Measurements from ENCODE around the gene INPP5A. TPM values are rescaled to one million over a fixed set of nuclear protein-coding genes. Genes with fewer than 3 reads are reported as not detected.

The INPP5A gene
- total and polyA plus RNA-seq, 2 experiments from 2014 or later: 41.2 to 53.6 TPM

DNA sequence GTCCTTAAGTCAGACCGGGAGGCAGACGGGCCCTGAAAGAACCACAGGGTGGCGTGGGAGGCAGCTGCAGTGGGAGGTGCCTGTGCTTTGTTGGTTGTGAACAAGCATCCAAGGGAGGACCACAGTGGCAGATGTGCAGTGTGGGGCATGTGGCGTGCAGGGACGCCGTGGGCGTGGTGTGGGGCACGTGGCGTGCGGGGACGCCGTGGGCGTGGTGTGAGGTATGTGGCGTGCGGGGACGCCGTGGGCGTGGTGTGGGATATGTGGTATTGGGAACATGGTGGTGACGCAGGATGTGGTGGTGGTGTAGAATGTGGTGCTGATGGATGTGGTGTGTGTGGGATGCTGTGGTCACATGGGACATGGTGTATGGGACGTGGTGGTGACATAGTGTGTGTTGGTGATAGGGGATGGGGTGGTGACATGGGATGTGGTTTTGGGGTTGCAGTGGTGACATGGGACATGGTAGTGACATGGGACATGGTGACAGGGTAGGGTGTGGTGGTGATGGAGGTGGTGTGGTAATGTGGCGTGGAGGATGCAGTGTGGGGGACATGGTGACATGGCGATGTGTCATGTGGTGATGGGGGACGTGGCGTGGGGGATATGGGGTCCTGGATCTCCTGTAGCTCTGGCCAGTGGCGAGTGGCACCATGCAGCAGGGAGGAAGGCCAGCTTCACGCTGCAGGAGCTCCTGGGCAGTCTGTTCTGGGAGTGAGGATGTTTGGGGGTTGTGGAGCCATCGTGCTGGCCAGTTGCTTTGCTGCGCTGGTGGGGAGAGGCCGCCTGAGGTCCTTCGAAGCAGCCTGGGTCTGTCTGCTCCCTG is 78.8 kb downstream of the INPP5A start:
- no peaks in the 10 kb centered on the region for H3K36me3 ChIP-seq (replicated peaks; ENCODE audit: insufficient read depth, low read depth)
- no peaks in the 10 kb centered on the region for H4K20me1 ChIP-seq (ENCODE audit: insufficient read depth, poor library complexity, severe bottlenecking)
- H3K4me1 ChIP-seq (ENCODE audit: insufficient read depth): peaks cover 20% of the 10 kb centered on the region
- no peak overlapping the region for H3K4me3 ChIP-seq
- H3K79me2 ChIP-seq: no peaks in the 10 kb centered on the region
- DNase-seq (ENCODE audit: low spot score): no peak
- no peaks in the 10 kb centered on the region for H3K9me3 ChIP-seq (ENCODE audit: low read depth)
- 97% methylated on average over 29 of the region's 30 CpGs for WGBS (ENCODE audit: low lambda C conversion rate, missing lambda C conversion rate)
- no peak overlapping the region for H2AFZ ChIP-seq
- H3K4me2 ChIP-seq: no peak overlapping the region
- H3K27me3 ChIP-seq: no peaks in the 10 kb centered on the region
- H3K9me2 ChIP-seq (replicated peaks; ENCODE audit: insufficient read depth): no peaks in the 10 kb centered on the region
- H3K27ac ChIP-seq: no peak overlapping the region
- TF ChIP-seq, protein P1, sequence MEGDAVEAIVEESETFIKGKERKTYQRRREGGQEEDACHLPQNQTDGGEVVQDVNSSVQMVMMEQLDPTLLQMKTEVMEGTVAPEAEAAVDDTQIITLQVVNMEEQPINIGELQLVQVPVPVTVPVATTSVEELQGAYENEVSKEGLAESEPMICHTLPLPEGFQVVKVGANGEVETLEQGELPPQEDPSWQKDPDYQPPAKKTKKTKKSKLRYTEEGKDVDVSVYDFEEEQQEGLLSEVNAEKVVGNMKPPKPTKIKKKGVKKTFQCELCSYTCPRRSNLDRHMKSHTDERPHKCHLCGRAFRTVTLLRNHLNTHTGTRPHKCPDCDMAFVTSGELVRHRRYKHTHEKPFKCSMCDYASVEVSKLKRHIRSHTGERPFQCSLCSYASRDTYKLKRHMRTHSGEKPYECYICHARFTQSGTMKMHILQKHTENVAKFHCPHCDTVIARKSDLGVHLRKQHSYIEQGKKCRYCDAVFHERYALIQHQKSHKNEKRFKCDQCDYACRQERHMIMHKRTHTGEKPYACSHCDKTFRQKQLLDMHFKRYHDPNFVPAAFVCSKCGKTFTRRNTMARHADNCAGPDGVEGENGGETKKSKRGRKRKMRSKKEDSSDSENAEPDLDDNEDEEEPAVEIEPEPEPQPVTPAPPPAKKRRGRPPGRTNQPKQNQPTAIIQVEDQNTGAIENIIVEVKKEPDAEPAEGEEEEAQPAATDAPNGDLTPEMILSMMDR (IDR thresholded peaks at IDR 0.05; ENCODE audit: poor library complexity): no peak
- TF ChIP-seq EZH2phosphoT487 (IDR thresholded peaks at IDR 0.05; ENCODE audit: low read depth, severe bottlenecking, unreplicated experiment): no peak

DNA sequence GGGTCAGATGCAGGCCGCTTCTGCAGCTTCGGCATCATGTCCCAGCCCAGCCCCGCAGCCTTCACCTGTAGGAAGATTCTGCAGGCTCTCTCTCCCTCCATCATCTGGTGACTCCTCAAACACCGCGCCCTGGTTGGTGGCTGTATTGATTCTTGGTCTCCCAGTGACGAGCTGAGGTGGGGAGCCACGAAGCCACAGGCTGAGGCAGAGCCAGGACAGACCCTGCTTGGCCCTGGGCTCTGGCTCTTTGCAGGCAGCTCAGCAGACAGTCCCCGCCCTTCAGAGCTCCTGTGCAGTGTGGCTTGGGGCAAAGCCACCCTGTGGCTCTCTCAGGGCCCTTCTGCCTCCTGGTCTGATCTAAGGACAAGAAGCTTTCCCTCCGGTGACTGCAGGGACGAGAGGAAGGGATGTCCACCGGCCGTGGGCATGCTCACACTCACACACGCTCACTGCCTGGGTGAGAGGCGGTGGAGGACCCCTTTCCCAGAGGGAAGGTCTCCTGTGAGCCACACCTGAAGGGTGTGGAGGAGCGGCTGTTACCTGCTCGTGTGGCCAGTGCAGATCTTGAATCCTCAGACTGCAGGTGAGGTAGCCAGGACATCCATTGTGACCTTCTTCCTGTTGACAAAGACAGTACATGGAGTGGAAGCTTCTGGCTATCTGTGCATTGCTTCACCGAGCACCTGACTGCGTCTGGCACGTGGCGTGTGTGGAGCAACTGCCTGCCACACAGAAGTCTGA is 79.6 kb downstream of the INPP5A start:
- Histone ChIP-seq H3K27ac (no peak overlapping the region), H3K4me2 (no peak overlapping the region), H3K27me3 (no peaks in the 10 kb centered on the region), H3K79me2 (no peaks in the 10 kb centered on the region), H3K4me3 (no peak overlapping the region), H4K20me1 (ENCODE audit: insufficient read depth, poor library complexity, severe bottlenecking) (no peaks in the 10 kb centered on the region), H3K9me2 (replicated peaks; ENCODE audit: insufficient read depth) (no peaks in the 10 kb centered on the region), H3K9me3 (ENCODE audit: low read depth) (no peaks in the 10 kb centered on the region), H3K4me1 (ENCODE audit: insufficient read depth) (peaks cover 15% of the 10 kb centered on the region), H2AFZ (no peak overlapping the region), H3K36me3 (replicated peaks; ENCODE audit: insufficient read depth, low read depth) (no peaks in the 10 kb centered on the region)
- 94% methylated on average over 20 of the region's 20 CpGs for WGBS (ENCODE audit: low lambda C conversion rate, missing lambda C conversion rate)
- no peak for DNase-seq (ENCODE audit: low spot score)
- TF ChIP-seq, protein P1 (IDR thresholded peaks at IDR 0.05; ENCODE audit: poor library complexity): no peak
- TF ChIP-seq EZH2 (IDR thresholded peaks at IDR 0.05; ENCODE audit: borderline replicate concordance): no peak
- TF ChIP-seq EZH2phosphoT487 (IDR thresholded peaks at IDR 0.05; ENCODE audit: low read depth, severe bottlenecking, unreplicated experiment): no peak

DNA sequence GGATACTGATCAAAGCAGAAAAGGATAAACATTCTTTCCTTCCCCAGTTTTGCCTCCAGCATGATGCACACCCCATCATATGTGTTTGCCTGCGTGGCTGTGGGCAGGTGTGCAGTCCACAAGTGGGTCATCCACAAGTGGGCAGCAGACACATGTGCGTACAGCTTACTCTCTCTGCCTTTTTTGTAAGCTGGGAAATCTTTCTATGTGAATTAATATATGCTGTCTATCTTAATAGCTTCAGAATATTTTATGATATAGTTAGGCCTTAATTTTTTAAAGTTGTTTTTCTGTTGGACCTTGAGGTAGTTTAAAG is 80.1 kb downstream of the INPP5A start:
- peaks cover 11% of the 10 kb centered on the region for H3K4me1 ChIP-seq (ENCODE audit: insufficient read depth)
- H2AFZ ChIP-seq: no peak overlapping the region
- no peaks in the 10 kb centered on the region for H3K9me3 ChIP-seq (ENCODE audit: low read depth)
- 100% methylated on average over 2 of the region's 2 CpGs for WGBS (ENCODE audit: low lambda C conversion rate, missing lambda C conversion rate)
- no peak overlapping the region for H3K27ac ChIP-seq
- H3K4me2 ChIP-seq: no peak overlapping the region
- no peaks in the 10 kb centered on the region for H4K20me1 ChIP-seq (ENCODE audit: insufficient read depth, poor library complexity, severe bottlenecking)
- H3K9me2 ChIP-seq (replicated peaks; ENCODE audit: insufficient read depth): no peaks in the 10 kb centered on the region
- DNase-seq (ENCODE audit: low spot score): no peak
- TF ChIP-seq EZH2 (IDR thresholded peaks at IDR 0.05; ENCODE audit: borderline replicate concordance) (no peak), EZH2phosphoT487 (IDR thresholded peaks at IDR 0.05; ENCODE audit: low read depth, severe bottlenecking, unreplicated experiment) (no peak)
- TF ChIP-seq, protein P1 (IDR thresholded peaks at IDR 0.05; ENCODE audit: poor library complexity): no peak
- H3K27me3 ChIP-seq: no peaks in the 10 kb centered on the region
- no peaks in the 10 kb centered on the region for H3K36me3 ChIP-seq (replicated peaks; ENCODE audit: insufficient read depth, low read depth)
- no peaks in the 10 kb centered on the region for H3K79me2 ChIP-seq
- no peak overlapping the region for H3K4me3 ChIP-seq
